VCaP (cell line): ENCODE results near the gene CPB2.

ENCODE experiments used
- H3K27ac ChIP-seq: fragments of 450-650 bp; 2 replicates; pipeline ENCODE4 v1.5.1; 2017
- TF ChIP-seq, protein P1 (sequence below): fragments of 450-650 bp; conservative IDR thresholded peaks from 2 replicates; pipeline ENCODE4 v1.5.1; 2017; ENCODE audit warnings: mild to moderate bottlenecking, moderate library complexity

The CPB2 gene

GRCh38 chr13:46059405-46059804 lies 45.4 kb downstream of the CPB2 start:
- H3K27ac ChIP-seq: no peak overlapping the region
- TF ChIP-seq, protein P1, sequence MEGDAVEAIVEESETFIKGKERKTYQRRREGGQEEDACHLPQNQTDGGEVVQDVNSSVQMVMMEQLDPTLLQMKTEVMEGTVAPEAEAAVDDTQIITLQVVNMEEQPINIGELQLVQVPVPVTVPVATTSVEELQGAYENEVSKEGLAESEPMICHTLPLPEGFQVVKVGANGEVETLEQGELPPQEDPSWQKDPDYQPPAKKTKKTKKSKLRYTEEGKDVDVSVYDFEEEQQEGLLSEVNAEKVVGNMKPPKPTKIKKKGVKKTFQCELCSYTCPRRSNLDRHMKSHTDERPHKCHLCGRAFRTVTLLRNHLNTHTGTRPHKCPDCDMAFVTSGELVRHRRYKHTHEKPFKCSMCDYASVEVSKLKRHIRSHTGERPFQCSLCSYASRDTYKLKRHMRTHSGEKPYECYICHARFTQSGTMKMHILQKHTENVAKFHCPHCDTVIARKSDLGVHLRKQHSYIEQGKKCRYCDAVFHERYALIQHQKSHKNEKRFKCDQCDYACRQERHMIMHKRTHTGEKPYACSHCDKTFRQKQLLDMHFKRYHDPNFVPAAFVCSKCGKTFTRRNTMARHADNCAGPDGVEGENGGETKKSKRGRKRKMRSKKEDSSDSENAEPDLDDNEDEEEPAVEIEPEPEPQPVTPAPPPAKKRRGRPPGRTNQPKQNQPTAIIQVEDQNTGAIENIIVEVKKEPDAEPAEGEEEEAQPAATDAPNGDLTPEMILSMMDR: no peak

GRCh38 chr13:46058268-46058667 lies 46.6 kb downstream of the CPB2 start:
- TF ChIP-seq, protein P1: no peak
- H3K27ac ChIP-seq: no peak overlapping the region

DNA sequence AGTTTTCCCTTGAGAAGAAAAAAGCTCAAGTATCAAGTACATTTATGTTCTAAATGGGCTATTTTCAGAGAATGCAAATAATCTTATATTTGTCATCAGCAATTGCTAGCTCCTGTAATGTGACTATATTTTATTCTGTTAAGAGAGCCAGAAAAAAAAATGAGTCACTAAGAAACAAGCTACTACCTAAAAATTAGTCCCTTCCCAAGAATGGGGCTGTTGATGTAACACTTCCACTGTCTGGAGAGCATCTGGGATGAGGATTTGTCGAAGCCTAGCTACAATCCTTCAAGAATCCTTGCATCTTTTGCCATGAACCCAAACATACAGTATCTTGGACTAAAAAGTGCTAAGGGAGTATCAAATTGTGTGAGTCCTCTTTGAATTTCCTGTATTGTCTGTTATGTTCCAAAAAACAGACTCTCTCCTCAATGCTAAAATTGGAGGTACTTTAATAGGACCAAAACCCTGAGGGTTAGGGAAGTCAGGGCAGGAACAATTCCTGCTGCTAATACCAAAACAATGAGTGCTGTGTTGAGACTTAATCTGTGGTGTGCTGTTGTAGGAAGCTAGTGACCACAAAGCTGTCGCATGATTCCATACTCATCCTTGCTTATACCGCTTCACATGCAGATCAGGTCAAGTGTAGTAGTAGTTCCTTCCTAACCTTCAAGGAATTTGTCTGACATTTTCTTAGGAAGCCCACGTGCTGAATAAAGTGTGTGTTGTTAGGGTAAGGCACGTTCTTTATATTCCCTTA lies 47.4 kb downstream of the CPB2 start:
- H3K27ac ChIP-seq: no peak overlapping the region
- TF ChIP-seq, protein P1: no peak

GRCh38 chr13:46053162-46054012 lies 51.4 kb downstream of the CPB2 start:
- H3K27ac ChIP-seq: peak overlapping the region; percentile 89
- TF ChIP-seq, protein P1: no peak

DNA sequence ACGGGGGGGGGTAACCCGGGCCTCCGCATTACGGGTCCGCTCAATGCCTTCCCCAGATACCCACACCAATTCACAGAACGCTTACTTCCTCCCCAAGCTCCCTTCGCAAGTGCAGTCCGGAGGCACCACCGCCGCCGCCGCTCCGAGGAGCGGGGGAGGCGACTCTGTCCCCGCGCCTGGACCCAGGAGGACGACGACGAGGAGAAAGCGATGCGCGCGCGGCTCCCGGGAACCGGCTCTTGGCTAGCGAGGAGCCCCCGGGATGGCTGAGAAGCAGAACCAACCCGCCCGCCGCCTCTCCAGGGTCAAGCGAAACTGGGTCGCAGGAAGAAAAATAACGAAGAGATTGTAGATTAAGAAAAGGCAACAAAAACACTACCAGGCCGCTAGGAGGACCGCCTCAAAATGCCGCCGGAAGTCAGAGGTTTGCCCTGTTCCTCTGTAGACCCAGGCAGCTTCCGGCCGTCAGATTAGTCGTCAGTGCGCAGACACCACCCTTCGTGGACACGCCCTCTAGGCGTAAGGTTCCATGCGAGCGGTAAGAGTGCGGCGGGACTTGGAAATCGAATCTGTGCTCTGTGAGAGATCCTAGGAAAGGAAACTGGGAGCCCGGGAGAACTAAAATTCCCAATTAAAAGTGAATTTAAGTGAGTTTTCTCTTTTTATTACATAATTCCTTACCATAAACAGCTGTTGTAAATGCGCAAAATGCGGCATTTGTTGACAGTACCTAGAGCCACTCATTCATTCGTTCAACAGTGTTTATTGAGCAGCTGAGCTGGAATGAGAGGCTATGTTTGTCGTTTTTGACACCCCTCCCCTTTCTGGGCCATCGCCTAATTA lies 52.3 kb downstream of the CPB2 start, which contains the start of gene ZC3H13:
Gene ZC3H13 (minus strand): TSS at position 428 of the 843 bp plus-strand sequence. CDS start 7,239 bp downstream, outside the sequence.
- peak within 1 kb of the TSS; percentile 89 for H3K27ac ChIP-seq
- TF ChIP-seq, protein P1: peak; percentile 39

DNA sequence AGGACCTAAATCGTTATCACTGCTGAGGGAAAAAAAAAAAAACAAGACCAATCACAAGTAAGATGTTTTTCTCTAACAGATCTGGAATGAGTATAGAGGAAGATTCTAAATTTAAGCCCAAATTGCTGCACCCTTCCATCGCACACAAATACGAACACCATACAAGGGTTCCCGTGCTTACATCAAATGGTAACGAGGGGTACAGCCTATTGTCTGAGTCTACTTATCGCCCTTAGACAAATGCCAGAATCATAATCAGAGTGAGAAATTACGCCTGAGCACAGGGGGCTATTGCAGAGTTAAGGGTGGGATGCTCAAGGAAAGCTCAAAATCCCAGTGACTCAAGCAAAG lies 52.9 kb downstream of the CPB2 start:
- TF ChIP-seq, protein P1: no peak
- H3K27ac ChIP-seq: peak overlapping the region; percentile 89
